ENCODE results near the gene FMN1.

The FMN1 gene

GRCh38 chr15:33115191-33115861 is 79.2 kb downstream of the FMN1 start:
- DNase-seq: no peak

DNA sequence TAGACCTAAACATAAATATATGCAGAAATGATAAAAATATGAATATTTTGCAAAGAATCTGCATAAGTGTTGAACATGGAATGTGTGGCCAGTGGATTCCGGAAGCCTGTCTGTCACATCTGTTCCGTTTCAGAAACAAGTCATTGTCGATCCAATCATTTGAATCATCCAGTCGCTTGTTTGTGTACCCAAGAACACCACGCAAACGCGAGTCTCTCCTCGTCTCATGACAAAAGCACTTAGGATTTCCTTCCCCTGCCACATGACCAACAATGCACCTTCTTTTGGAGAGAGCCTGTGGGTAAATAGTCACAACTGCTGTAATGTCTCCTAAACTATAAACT is 80.2 kb downstream of the FMN1 start:
- DNase-seq: peak; percentile 49

DNA sequence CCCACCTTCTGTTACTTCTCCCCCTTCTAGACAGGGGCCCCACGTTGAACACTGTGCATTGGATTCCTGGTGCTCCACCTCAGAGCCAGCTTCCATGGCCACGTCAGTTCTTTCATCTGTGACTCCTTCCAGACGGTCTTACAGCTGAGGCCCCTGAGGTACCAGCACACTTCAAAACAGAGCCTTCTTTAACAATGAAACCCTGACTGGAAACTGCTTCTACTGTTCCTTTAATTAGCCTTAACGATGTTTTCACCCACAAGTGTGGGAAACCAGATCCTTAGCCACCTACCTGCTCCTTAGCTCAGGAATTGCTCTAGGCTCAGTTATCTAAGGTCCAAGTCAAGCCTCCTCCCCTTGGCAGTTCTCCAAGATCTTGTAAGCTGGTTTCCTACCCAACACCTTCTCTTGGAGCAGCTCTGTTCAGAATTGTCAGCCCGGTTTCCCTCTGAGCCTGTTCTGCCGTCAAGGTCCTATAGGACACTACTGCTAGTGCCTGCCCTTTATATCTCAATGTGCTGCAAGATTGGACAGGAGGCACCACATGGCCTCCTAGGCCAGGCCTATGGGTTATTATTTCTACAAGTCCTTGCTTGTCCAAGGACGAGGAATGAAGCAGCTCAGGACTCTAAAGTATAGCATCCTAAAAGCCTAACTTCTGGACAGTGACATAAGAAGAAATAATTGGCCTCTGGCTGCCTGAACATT is 80.7 kb downstream of the FMN1 start:
- no peak for DNase-seq

- no peak for DNase-seq
Measured at GRCh38 chr15:33112541-33113105, 81.9 kb downstream of the FMN1 start.

GRCh38 chr15:33111041-33111451 is 83.5 kb downstream of the FMN1 start:
- DNase-seq: peak; percentile 63

DNA sequence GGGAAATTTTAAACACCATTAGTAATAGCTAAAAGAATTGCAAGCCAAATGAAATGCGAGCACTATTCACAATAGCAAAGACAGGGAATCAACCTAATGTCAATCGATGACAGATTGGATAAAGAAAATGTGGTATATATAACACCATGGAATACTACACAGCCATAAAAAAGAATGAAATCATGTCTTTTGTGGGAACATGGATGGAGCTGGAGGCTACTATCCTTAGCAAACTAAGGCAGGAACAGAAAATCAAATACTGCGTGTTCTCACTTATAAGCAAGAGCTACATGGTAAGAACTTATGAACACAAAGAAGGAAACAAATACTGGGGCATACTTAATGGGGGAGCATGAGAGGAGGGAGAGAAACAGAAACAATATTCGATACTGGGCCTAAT is 85.2 kb downstream of the FMN1 start:
- no peak for DNase-seq

DNA sequence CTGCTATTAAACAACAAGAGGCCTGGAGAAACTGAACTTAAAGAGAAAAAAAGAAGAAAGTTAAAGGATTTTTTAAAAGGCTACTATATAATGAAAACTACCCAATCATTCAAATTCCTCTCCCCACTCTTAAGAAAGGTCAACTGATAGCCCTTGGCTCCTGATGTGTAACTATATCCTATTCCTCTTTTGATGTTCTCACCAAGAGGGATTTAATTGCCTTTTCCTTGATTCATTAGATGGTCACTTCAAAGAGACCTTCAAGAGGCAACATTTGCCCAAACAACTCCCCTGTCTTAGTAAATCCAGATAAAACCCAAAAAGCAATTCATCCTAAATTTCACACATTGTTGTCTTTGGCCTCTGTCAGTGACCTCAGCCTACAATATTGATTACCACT is 86.0 kb downstream of the FMN1 start:
- DNase-seq: no peak

- DNase-seq: peak; percentile 44
Measured at GRCh38 chr15:33107950-33108349, 86.6 kb downstream of the FMN1 start.

- peak; percentile 90 for DNase-seq
Measured at GRCh38 chr15:33104212-33104611, 90.3 kb downstream of the FMN1 start.

GRCh38 chr15:33101036-33101435 is 93.5 kb downstream of the FMN1 start:
- DNase-seq: no peak

DNA sequence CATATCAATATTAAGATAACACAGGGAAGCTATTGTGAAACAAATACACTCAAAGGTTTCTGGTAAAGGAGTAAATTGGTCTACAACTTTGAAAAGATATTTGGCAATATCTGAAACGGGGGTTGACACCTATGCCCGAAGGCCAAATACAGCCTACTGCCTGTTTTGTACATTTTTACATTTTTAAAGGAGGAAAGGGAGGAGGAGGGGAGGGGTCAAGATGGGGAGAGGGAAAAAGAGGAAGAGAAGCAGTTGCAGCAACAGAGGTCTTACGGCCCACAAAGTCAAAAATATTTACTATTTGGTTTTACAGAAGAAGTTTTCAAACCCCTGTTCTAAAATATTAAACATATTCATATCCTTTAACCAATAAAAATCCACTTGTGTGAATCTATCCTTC is 94.2 kb downstream of the FMN1 start:
- no peak for DNase-seq

- no peak for DNase-seq
Measured at GRCh38 chr15:33099739-33100138, 94.8 kb downstream of the FMN1 start.

- no peak for DNase-seq
Measured at GRCh38 chr15:33099213-33099612, 95.3 kb downstream of the FMN1 start.

DNA sequence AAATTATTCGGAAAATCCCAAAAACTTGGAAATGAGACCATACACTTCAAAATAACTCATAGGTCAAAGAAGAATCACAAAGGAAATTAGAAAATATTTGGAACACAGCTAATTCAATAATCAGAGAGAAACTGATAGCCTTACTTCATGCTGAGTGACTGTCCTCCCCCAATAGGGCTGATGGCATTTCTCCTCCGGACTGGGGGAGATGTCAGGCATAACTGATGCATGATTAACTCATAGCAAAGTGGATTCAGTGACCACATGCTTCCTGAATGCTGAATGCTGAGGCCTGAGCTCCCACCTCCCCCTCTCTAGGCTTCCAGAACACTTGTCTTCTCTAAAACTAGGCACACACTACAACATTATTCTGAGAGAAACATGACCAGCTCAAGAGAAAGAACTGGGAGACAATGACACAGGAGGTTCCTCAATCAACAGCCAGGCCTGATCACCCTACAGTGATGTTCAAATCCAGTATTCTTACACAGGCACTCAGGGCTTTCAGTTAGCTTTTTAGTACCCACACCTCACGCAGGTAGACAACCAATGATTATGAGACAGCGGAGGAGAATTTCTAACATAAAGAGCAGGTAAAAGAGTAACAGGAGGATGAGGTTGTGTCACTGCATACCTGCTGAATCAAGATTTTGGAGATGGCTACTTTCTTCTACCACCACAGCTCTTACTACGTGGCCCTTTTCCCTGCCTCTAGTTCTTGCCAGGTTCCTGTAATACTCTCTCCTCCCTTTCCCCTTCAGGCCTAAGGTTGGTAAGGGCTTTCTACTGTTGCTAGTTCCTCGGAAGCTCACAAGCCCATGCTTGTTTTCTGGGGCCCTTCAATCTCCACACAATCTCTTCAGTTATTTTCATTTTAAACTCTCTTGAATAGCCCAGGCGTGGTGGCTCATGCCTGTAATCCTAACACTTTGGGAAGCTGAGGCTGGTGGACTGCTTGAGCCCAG is 96.1 kb downstream of the FMN1 start:
- DNase-seq: peak; percentile 93

GRCh38 chr15:33096134-33096533 is 98.4 kb downstream of the FMN1 start:
- DNase-seq: no peak

GRCh38 chr15:33095641-33096040 is 98.9 kb downstream of the FMN1 start:
- DNase-seq: no peak

DNA sequence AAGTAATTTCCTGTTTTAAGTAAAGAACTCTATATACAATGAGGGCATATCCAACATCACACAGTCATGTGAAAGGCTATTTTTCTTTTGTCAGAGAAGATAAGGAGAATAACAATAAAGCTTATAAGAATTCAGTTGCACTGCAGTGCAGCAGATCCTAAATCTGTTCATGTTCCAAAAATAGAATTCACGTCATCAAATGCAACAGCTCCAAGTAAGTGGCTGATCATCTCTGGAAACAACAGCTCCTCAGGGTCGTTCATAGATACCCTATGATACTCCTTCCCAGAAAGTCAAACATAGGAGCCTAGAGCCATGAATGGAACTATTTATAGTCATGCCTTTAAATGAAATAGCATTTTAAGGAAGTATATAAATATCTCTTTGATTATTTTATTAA is 100.2 kb downstream of the FMN1 start:
- no peak for DNase-seq

DNA sequence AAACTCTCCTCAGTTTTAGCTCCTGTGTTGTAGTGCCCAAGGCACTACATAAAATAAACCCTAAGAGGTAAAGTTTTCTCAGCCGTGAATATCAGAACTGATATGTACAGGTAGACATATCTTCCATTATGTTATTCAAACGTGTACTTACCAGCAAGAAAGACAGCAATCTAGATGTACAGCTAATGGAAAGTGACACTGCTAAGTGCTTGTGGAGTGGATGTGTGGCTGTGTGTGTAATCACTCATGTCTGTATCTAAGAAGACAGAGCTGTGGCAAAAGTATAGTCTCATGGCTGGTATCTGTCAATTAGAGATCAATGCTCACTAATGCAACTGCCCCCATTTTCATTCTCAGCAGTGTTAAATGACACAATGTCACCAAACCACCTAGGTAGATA is 101.3 kb downstream of the FMN1 start:
- DNase-seq: no peak

DNA sequence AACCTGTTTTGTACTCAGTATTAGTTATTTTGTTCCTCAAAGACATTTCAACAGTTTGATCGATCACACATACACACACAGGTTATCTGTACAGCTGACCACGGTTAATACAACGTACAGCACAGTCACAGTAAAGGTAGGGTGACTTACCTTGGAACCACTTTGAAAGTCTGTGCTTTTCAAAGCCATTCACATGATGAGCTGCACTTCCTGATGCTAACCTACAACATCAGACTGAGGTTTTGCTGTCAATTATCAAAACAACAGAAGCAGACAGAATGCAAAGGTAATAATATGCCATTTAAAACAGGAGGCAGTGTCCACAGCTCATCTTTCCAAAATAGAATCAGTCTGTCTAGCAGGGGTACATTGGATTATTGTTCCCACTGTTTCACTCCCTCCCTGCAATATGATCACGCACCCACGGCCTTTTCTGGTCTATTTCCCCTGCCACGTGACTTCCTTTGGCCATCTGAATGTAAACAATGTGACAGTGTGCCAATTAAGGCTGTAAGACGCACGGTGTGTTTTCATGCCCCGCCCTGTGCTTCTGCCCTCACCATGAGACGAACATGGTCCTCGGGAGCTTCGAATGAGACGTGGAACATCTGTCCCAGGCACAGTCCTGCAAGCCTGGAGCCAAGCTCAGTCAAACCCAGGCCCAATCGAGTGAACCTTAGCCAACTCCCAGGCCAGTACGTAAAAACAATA is 102.4 kb downstream of the FMN1 start:
- no peak for DNase-seq

DNA sequence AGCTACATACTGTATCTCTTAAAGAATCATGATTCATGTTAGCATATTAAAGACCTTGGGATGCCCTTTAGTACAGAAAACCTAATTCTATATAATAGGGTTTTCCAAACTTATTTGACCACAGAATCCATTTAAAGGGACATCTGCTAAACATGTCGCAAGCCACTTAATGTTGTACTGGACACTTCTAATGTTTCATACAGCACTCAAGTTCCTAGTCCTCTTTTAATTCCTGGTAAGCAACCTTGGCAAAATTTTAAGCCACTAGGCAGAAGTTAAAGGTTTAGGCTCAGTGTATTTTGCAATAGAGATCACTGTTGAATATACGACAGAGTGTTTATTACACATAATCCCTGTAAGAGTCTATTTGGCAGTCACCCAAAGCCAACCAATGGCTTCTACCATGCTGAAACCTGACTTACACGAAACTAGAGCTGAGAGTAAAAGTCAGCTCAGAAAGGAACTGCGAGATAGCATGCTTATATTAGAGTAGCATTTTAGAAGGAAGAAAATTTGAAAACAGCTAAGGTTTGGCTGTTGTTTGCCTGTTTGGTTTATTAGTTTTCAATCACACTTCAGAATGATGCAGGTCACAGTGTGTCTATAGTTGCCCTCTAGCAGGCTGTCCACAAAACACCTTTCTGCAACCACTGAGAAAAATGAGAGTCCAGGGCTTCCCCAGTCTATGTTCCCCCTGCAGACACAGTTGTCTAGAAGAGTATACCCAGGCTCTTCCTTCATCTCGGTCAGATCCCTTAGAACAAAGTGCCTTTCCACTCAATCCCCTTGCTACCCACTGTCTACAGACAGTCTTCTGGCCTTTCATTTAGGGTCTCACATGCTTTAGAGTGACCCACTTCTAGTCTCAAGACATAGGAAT is 104.4 kb downstream of the FMN1 start:
- DNase-seq: peak; percentile 87

GRCh38 chr15:33089165-33089877 is 105.2 kb downstream of the FMN1 start:
- DNase-seq: no peak
